Skeletal muscle satellite cell (primary cell): ENCODE results near the gene BRINP2.

Source experiments
- H3K27me3 ChIP-seq: 2 replicates; pipeline ENCODE4 v1.7.0; 2013; ENCODE audit warnings: low read length; ENCODE audit not compliant: control insufficient read depth, insufficient read depth
- H3K36me3 ChIP-seq: 2 replicates; pipeline ENCODE4 v1.7.0; 2013; ENCODE audit warnings: mild to moderate bottlenecking, control low read depth, low read length; ENCODE audit not compliant: insufficient read depth
- H3K4me1 ChIP-seq: 2 replicates; pipeline ENCODE4 v1.7.0; 2013; ENCODE audit warnings: low read length; ENCODE audit not compliant: control insufficient read depth, insufficient read depth
- H3K4me2 ChIP-seq: 2 replicates; pipeline ENCODE4 v1.7.0; 2013; ENCODE audit warnings: mild to moderate bottlenecking, low read length
- H3K4me3 ChIP-seq: 2 replicates; pipeline ENCODE4 v1.7.0; 2013; ENCODE audit warnings: low read length
- H3K9ac ChIP-seq: 2 replicates; pipeline ENCODE4 v1.7.0; 2013; ENCODE audit warnings: mild to moderate bottlenecking, low read depth, low read length, moderate library complexity
- H3K9me3 ChIP-seq: replicated peaks from 2 replicates; pipeline ENCODE4 v1.7.0; 2013; ENCODE audit warnings: mild to moderate bottlenecking, control low read depth, low read length

BRINP2 gene

DNA sequence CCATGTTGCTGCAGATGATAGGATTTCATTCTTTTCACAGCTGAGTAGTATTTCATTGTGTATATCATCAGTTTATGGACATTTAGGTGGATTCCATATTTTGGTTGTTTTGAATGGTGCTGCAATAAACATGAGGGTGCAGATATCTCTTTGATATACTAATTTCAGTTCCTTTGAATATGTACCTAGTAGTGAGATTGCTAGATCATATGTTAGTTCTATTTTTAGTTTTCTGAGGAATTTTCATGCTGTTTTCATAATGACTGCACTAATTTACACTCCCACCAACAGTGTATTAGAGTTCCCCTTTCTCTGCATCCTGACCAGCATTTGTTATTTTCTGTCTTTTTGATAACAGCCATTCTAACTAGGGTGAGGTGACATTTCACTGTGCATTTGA lies 82.1 kb downstream of the BRINP2 start:
- no peaks in the 10 kb centered on the region for H3K36me3 ChIP-seq

DNA sequence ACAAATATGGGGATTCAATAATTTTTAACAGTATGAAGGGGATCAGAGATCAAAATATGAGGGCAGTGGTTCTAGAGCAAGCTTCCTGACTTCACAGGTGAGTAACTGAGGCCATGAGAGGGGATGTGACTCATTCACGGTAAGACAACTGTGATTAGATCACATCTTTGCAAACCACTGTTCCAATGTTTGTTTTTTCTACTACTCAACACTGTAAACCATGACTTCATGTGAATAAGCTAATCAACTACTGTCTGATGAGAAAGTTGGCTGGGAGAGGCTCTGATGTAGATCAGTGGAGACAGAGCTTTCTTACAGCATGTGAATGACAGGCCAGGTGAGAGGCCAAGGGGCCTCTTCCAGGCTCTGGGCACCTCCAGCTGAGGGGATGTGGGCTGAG lies 84.7 kb downstream of the BRINP2 start:
- Histone ChIP-seq H3K4me2 (peak overlapping the region; percentile 15), H3K4me1 (peaks cover 18% of the 10 kb centered on the region), H3K9ac (no peak overlapping the region), H3K27me3 (no peaks in the 10 kb centered on the region), H3K9me3 (no peaks in the 10 kb centered on the region), H3K36me3 (no peaks in the 10 kb centered on the region), H3K4me3 (no peak overlapping the region)

More for the DNA sequence above, 82.1 kb downstream of the BRINP2 start:
- Histone ChIP-seq H3K9me3 (no peaks in the 10 kb centered on the region), H3K9ac (no peak overlapping the region), H3K4me2 (no peak overlapping the region), H3K27me3 (no peaks in the 10 kb centered on the region), H3K4me1 (peaks cover 18% of the 10 kb centered on the region), H3K4me3 (no peak overlapping the region)

DNA sequence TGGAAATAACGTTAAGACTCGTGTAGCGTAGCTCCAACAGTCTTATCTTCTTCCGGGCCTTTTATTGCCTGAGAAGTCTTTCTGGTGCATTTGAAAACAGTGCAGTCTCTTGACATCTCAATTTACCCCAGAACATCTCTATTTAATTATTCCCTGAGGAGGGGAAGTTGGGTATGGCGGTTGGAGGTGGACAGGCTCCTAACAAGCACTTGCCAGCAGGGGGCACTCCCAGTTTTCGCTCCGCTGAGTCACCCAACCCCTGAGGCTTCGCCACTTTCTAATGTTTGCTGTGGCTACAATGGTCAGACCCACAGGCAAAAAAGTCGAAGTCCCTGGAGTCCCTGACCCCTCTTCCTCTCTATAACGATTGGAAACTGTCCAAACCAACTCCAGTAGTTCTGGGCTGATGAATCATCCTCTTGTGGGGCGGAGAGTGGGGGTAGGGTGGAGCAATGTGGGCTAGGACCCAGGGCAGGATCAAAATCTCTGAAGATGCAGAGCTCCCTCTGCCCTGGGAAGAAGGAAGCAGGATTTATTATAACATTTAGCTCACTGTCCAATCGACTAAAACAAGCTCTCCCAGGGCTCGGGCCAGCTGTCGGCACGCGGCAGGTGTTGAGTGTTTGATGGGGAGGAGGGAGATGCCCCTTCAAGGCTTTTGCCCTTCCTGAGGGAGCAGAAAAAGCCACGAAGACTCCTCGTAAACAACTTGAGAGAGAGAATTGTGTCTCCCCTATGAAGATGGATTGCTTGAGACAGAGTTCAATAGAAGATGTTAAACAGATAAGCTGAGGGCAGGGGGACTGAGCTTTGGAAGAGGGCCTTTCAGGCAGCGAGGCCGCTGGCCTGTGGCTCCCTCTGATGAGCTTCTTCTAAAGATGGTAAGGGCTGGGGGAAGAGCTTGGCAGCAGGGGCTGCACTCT lies 85.7 kb downstream of the BRINP2 start:
- H3K36me3 ChIP-seq, result no peaks in the 10 kb centered on the region
- H3K9me3 ChIP-seq, result no peaks in the 10 kb centered on the region
- H3K9ac ChIP-seq, result no peak overlapping the region
- H3K4me2 ChIP-seq, result peak overlapping the region; percentile 15
- H3K4me3 ChIP-seq, result no peak overlapping the region
- peaks cover 5% of the 10 kb centered on the region for H3K27me3 ChIP-seq
- peaks cover 18% of the 10 kb centered on the region for H3K4me1 ChIP-seq

DNA sequence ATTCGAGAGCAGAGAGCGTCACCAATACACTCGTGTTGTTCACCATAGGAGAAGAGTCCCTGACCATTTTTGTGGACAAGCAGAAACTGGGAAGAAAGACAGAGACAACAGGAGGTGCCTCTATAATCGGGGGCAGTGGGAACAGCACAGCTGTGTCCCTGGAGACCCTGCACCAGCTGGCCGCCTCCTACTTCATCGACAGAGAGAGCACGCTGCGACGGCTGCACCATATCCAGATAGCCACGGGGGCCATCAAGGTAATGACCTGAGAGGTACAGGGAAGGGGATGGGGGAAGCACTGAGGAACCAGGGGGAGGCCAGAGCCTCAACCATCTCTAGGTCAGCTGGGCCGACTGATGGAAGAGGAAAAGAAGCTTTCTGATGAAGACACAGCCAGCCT lies 86.4 kb downstream of the BRINP2 start:
- H3K4me1 ChIP-seq, result peaks cover 18% of the 10 kb centered on the region
- H3K36me3 ChIP-seq, result no peaks in the 10 kb centered on the region
- no peak overlapping the region for H3K4me3 ChIP-seq
- H3K4me2 ChIP-seq, result no peak overlapping the region
- no peak overlapping the region for H3K9ac ChIP-seq
- no peaks in the 10 kb centered on the region for H3K9me3 ChIP-seq
- H3K27me3 ChIP-seq, result peaks cover 5% of the 10 kb centered on the region

DNA sequence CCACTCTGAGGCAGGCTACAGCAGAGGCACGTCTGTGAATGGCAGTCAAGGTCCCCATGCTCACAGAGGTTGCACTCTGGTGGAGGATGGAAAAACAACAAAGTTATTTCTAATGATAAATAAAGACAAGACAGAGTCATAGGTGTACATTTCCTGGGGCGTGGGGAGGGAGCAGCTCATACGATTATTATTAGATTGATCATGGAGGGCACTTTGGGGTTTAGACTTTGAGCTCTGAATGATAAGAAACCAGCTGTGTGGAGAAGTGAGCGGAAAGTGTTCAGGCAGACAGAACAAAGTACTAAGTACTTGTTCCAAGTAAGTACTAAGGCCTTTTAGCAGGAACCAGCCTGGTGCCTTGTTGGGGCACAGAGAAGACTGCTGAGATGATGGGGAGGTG lies 86.8 kb downstream of the BRINP2 start:
- no peaks in the 10 kb centered on the region for H3K36me3 ChIP-seq
- no peaks in the 10 kb centered on the region for H3K9me3 ChIP-seq
- no peak overlapping the region for H3K4me3 ChIP-seq
- peaks cover 18% of the 10 kb centered on the region for H3K4me1 ChIP-seq
- no peak overlapping the region for H3K4me2 ChIP-seq
- no peak overlapping the region for H3K9ac ChIP-seq
- peaks cover 8% of the 10 kb centered on the region for H3K27me3 ChIP-seq

DNA sequence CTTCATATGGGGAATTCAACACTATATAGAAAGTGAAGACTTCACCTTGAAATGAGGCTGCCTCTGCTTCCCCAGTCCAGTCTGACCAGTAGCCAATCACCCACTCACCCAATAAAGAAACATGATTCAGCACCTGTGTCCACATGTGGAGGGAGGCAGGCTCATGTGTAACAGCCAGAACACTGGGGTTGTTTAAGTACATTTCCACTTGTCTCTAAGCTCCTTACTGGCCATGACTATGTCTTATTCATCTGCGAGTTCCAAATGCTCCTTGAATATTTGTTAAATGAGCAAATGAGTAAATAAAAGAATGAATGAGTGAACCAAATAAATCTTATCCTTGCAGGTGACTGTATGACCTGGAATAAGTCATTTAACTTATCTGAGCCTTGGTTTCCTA lies 100.1 kb downstream of the BRINP2 start:
- Histone ChIP-seq H3K4me1 (peaks cover 22% of the 10 kb centered on the region), H3K9ac (no peak overlapping the region), H3K4me3 (no peak overlapping the region), H3K27me3 (peaks cover 38% of the 10 kb centered on the region), H3K36me3 (no peaks in the 10 kb centered on the region), H3K9me3 (no peaks in the 10 kb centered on the region), H3K4me2 (no peak overlapping the region)

DNA sequence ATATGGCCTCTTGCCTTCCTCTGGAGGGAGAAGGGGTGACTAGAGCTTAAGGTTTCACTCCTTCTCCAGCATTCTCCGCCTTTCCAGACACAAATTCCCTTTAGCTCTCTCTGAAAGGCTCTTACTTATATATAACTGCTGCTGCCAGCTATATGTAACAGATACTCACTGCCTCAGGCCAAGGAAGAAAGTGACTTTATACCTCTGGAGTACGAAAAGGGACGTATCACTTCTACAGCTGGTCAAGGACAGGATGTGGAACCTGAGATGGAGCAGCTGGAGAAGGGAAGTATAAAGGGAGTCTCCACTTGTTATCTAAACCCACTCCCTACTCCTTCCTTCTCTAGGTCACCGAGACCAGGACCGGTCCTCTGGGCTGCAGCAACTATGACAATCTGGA lies 102.4 kb downstream of the BRINP2 start:
- Histone ChIP-seq H3K4me3 (no peak overlapping the region), H3K36me3 (no peaks in the 10 kb centered on the region), H3K9me3 (no peaks in the 10 kb centered on the region), H3K4me2 (no peak overlapping the region), H3K27me3 (peaks cover 33% of the 10 kb centered on the region), H3K4me1 (peaks cover 22% of the 10 kb centered on the region), H3K9ac (no peak overlapping the region)

DNA sequence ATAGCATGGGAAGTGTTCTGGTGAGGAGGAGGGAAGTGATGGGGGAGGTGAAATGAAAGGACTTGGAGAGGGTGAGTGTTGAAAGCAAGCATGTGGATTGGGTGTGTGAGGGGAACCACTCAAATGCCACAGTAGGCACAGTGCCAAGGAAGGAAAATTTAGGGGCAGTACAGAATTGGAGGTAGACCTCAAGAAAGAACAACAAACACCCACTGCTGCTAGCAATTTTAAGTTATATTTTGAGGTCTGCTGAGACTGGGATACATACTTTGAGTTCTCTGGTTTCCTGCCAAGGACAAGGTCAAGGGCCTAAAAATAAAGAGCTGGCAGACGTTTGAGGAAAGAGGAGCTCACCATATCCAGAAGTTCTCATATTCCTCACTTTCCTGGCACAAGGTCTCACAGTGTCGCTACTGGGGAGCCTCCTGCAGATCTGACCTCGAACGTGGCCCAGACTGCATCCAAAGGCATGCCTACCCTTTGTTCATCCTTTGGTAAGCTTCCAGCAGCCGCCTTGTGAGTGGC lies 104.0 kb downstream of the BRINP2 start:
- H3K9me3 ChIP-seq, result no peaks in the 10 kb centered on the region
- peak overlapping the region; percentile 0 for H3K4me3 ChIP-seq
- H3K4me1 ChIP-seq, result peaks cover 22% of the 10 kb centered on the region
- no peaks in the 10 kb centered on the region for H3K36me3 ChIP-seq
- H3K4me2 ChIP-seq, result peak overlapping the region; percentile 46
- H3K9ac ChIP-seq, result no peak overlapping the region
- peaks cover 22% of the 10 kb centered on the region for H3K27me3 ChIP-seq

DNA sequence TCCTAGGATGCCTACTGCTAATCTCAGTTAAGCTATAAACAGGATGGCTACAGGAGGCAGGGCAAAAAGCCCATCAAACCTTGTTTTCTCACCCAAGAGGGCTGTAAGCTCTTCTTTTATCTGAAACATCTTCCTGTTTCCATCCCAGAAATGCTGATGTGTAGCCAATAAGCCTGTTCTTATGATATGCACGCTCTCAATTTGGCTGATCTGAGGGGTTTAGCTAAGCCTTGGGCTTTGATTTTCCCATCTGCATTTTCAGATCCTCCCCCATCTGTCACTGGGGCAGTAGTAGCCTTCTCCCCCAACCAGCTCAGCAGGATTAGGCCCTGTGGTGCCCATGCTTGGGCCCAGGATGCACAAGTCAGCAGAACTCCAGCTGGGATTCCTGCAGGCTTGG lies 105.0 kb downstream of the BRINP2 start:
- no peak overlapping the region for H3K9ac ChIP-seq
- peaks cover 23% of the 10 kb centered on the region for H3K27me3 ChIP-seq
- H3K9me3 ChIP-seq, result no peaks in the 10 kb centered on the region

DNA sequence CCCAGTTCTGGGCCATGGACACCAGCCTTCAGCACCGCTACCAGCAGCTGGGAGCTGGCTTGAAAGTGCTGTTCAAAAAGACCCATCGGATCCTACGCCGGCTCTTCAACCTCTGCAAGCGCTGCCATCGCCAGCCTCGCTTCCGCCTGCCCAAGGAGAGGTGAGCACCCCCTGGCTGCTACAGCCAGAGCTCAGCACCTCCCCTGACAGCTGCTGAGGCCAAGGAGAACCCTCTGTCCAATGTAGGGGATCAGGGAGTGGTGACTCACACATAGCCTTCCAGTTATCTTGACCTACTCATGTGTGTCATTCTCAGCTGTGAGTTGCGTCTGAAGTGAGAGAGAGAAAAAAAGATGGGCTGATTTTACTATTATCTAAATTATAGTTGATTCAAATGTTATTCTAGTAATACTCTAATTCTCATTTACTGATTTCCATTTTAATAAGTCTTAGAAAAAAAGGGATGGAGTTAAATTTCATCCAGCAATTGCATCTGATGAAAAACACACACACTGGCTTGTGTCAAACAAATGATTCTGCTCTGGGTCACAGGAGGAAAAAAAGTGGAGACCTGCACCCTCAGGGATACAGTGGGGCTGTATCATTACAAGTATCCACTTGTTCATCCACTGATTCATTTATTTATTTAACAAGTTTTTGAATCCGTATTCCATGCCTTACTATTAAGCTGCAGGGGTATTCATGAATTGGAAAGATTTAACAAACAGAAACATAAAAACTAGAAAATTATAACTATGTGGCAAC lies 108.0 kb downstream of the BRINP2 start:
- Histone ChIP-seq H3K4me1 (peaks cover 18% of the 10 kb centered on the region), H3K9ac (no peak overlapping the region), H3K4me2 (no peak overlapping the region), H3K4me3 (no peak overlapping the region), H3K36me3 (no peaks in the 10 kb centered on the region), H3K27me3 (peaks cover 23% of the 10 kb centered on the region), H3K9me3 (no peaks in the 10 kb centered on the region)

More for the DNA sequence above, 105.0 kb downstream of the BRINP2 start:
- no peak overlapping the region for H3K4me2 ChIP-seq
- H3K36me3 ChIP-seq, result no peaks in the 10 kb centered on the region
- no peak overlapping the region for H3K4me3 ChIP-seq
- peaks cover 22% of the 10 kb centered on the region for H3K4me1 ChIP-seq

DNA sequence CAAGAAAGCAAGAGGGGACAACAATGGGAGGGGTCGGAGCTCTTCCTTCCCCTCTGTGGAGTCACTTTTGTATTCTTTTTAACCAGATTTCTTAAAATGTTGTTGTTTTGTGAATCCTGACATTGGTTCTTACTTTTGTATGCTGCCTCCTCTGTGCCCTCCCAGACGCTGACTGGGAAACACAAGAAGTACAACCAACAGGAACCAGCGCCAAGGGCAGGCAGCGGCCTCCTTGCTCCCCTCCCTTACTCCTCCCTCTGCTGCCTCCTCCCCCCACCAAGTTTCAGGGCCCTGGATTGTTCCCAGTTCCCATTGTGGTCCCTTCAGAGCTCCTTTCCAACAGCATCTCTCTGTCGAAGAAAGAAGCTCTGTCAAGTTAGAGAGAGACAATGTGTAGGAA lies 111.1 kb downstream of the BRINP2 start:
- Histone ChIP-seq H3K27me3 (peaks cover 32% of the 10 kb centered on the region), H3K4me3 (no peak overlapping the region), H3K4me2 (no peak overlapping the region), H3K4me1 (no peaks in the 10 kb centered on the region), H3K9me3 (no peaks in the 10 kb centered on the region), H3K36me3 (no peaks in the 10 kb centered on the region), H3K9ac (no peak overlapping the region)
